ENCODE measurements around the gene TOPORS. TPM values are rescaled to one million over a fixed set of nuclear protein-coding genes. Genes with fewer than 3 reads are reported as not detected.

TOPORS gene
- total RNA-seq, 1 donor from 2014 or later, result 12.0 TPM

GRCh38 chr9:32518276-32518675 lies 34.1 kb downstream of the TOPORS start:
- intact Hi-C loops (cut with micrococcal nuclease), result no loop called here

DNA sequence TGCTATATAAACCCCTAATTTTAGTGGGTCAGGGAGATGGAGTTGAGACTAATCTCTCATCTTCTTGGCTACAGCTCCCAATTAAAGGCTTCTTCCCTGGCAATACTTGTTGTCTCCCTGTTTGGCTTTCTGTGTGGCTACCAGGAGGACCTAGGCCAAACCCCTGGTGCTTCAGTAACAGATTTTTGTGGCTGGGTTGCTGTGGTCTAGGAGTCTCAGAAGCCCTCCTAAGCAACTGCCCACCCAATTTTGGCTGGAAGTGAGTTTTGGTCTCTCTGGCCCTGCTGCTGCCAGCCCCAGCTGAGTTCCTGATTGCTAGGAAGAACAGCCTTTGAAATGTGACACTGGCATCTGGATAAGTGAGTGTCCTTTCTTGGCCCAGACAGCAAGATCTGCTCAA lies 36.1 kb downstream of the TOPORS start:
- intact Hi-C loops (cut with micrococcal nuclease), result no loop called here

GRCh38 chr9:32508728-32509127 lies 43.7 kb downstream of the TOPORS start:
- intact Hi-C loops (cut with micrococcal nuclease), result no loop called here

- intact Hi-C loops (cut with micrococcal nuclease), result no loop called here
These were observed 49.4 kb downstream of the TOPORS start for GRCh38 chr9:32503008-32503407.

DNA sequence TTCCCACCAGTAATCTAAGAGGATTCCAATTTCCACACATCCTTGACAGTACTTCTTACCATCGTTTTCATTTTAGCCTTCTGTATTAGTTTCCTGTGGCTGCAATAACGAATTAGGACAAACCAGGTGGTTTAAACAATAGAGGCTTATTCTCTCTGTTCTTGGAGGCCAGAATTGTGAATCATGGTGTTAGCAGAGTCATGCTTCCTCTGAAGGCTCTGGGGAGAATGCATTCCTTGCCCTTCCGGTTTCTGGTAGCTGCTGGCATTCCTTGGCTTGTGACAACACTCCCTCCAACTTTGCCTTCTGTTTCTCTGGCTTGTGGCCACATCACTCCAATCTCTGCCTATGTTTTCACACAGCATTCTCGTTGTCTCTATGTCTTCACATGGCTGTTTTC lies 49.9 kb downstream of the TOPORS start:
- intact Hi-C loops (cut with micrococcal nuclease), result no loop called here

- intact Hi-C loops (cut with micrococcal nuclease), result no loop called here
These were observed 50.5 kb downstream of the TOPORS start for GRCh38 chr9:32501868-32502267.

DNA sequence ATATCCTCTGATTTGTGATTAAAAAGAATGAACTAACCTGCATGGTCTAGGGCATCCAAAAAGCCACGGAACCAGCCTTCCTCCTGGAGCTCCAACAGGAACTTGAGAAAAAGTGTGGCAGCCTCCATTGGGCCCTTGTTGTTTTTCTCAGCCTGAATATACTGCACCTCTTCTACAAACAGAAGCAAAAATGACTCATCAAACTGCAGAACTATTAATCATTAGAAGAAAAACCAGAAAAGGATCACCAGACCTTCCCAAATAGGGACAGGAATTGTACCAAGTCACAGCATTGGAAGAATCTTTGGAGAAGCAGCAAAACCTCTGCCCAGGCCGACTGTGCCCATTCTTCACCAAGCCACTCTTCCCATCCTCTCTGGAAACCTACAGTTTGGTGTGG lies 51.6 kb downstream of the TOPORS start:
- intact Hi-C loops (cut with micrococcal nuclease), result no loop called here

DNA sequence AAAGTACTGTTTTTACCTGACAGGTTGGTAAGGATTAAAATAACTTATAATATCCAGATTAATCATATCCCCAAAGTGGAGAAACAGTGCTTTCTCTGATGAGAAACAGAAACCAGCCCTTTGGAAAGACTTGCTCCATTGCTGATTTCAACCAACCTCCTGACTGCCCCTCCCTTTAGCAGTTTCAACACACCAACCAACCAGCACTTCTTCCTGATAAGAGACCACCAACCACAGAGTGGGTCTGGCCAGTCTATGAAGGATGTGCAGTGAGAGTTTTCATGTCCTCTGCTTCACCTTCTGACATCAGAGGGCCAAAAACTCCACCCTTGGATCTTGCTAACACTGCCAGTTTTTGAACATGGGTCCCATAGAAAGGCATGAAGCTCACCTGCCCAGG lies 54.5 kb downstream of the TOPORS start:
- intact Hi-C loops (cut with micrococcal nuclease), result no loop called here

GRCh38 chr9:32490601-32491000 lies 61.8 kb downstream of the TOPORS start:
- intact Hi-C loops (cut with micrococcal nuclease), result no loop called here

Other genes starting within 250 kb of the TOPORS start
- gene ACO1, start 167.9 kb downstream of the TOPORS start, total RNA-seq, result 6.9 and 7.8 TPM in 2 replicates
- 30.9 and 31.3 TPM in 2 replicates for gene RIGI, start 26.4 kb downstream of the TOPORS start, total RNA-seq
- 10.3 and 11.7 TPM in 2 replicates for gene SMIM27, start 259 bp downstream of the TOPORS start, total RNA-seq
- 36.3 and 36.9 TPM in 2 replicates for gene NDUFB6, start 20.6 kb upstream of the TOPORS start, total RNA-seq
- gene TAF1L, start 83.1 kb upstream of the TOPORS start, total RNA-seq, result 0.02 TPM in 1 of 2 replicates, not detected in the other
- not detected in 2 replicates for gene TMEM215, start 231.0 kb upstream of the TOPORS start, total RNA-seq